ENCODE measurements around the gene DENND4B. TPM values are rescaled to one million over a fixed set of nuclear protein-coding genes. Genes with fewer than 3 reads are reported as not detected.

DENND4B gene
- total RNA-seq, 4 donors from 2014 or later: 19.2 to 30.4 (median 26.2) TPM

DNA sequence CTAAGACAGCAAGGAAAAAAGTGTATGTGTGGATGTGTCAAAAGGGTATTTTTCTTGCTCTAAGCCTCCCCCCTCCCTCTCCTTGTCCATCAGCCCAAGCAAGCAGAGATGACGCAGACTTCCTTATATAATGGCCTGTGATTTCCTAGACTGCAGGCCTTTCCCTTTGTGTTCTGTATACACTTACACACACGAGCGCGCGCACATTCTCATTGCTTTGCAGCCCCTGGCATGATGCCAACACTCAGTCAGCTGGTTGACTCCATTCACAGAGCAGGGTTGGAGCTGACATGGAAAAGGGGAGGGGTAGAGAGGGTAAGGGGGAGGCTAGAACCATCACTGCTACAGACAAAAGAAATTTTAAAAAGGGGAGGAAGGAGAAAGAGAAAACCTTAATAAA is 65.6 kb downstream of the DENND4B start:
- Histone ChIP-seq H3K9me3 (no peaks in the 10 kb centered on the region), H3K27me3 (no peaks in the 10 kb centered on the region), H3K4me3 (peak overlapping the region; percentile 1 to 11 (median 2)), H3K36me3 (no peaks in the 10 kb centered on the region), H3K27ac (replicated peaks in 1 of 4) (peak overlapping the region; percentile 19 to 51 (median 23)), H3K4me1 (peaks cover 28 to 55% (median 37%) of the 10 kb centered on the region in 4 donors)
- TF ChIP-seq POLR2AphosphoS5 (IDR thresholded peaks at IDR 0.05): peak; percentile 61 to 80
- TF ChIP-seq, protein P1, sequence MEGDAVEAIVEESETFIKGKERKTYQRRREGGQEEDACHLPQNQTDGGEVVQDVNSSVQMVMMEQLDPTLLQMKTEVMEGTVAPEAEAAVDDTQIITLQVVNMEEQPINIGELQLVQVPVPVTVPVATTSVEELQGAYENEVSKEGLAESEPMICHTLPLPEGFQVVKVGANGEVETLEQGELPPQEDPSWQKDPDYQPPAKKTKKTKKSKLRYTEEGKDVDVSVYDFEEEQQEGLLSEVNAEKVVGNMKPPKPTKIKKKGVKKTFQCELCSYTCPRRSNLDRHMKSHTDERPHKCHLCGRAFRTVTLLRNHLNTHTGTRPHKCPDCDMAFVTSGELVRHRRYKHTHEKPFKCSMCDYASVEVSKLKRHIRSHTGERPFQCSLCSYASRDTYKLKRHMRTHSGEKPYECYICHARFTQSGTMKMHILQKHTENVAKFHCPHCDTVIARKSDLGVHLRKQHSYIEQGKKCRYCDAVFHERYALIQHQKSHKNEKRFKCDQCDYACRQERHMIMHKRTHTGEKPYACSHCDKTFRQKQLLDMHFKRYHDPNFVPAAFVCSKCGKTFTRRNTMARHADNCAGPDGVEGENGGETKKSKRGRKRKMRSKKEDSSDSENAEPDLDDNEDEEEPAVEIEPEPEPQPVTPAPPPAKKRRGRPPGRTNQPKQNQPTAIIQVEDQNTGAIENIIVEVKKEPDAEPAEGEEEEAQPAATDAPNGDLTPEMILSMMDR (IDR thresholded peaks at IDR 0.05): no peak
- under 1% methylated on average over 5 of the region's 5 CpGs for WGBS
- intact Hi-C loops (cut with DNase I): no loop called here
- DNase-seq (ENCODE audit: extremely low spot score): peak; percentile 96

DNA sequence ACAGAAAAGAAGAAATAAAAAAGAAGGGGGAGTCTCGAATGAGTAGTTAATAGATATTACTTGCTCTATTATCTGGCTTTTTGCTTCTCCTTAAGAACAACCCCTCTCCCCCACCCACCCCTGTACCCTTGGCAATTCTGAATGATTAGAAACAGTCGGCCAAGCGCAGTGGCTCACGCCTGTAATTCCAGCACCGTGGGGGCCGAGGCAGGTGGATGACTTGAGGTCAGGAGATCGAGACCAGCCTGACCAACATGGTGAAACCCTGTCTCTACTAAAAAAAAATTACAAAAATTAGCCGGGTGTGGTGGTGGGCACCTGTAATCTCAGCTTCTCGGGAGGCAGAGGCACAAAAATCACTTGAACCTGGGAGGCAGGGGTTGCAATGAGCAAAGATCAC is 66.5 kb downstream of the DENND4B start:
- Histone ChIP-seq H3K27ac (replicated peaks in 1 of 4) (peak overlapping the region in 1 of 4 donors; percentile 51), H3K4me1 (peaks cover 28 to 53% (median 41%) of the 10 kb centered on the region in 4 donors), H3K4me3 (no peak overlapping the region), H3K27me3 (no peaks in the 10 kb centered on the region), H3K9me3 (no peaks in the 10 kb centered on the region), H3K36me3 (no peaks in the 10 kb centered on the region)
- intact Hi-C loops (cut with DNase I): no loop called here
- WGBS: 95% methylated on average over 9 of the region's 9 CpGs
- no peak for DNase-seq (ENCODE audit: extremely low spot score)
- TF ChIP-seq POLR2AphosphoS5 (IDR thresholded peaks at IDR 0.05) (no peak), EP300 (IDR thresholded peaks at IDR 0.05) (no peak), POLR2A (IDR thresholded peaks at IDR 0.05; ENCODE audit: low read depth) (no peak)
- TF ChIP-seq, protein P1 (IDR thresholded peaks at IDR 0.05): no peak

Small RNA genes lying within 50 kb of the gene (small RNA-seq; reads per million reads assigned to genes)
- gene AL831737.1: 0 reads per million in 3 donors
- gene MIR6737: 0 to 0.17 (median 0) reads per million in 3 donors

Other genes starting within 250 kb of the DENND4B start
- 10 to 100 TPM; 32.3 to 45.5 (median 38.9) TPM for gene INTS3, start 218.7 kb downstream of the DENND4B start, total RNA-seq
- gene SLC27A3, start 171.3 kb downstream of the DENND4B start, total RNA-seq: 10 to 100 TPM; 12.9 to 29.5 (median 19.9) TPM
- 10 to 100 TPM; 21.9 to 30.5 (median 26.4) TPM for gene GATAD2B, start 23.7 kb downstream of the DENND4B start, total RNA-seq
- 10 to 100 TPM; 12.5 to 20.4 (median 17.6) TPM for gene CRTC2, start 11.9 kb upstream of the DENND4B start, total RNA-seq
- 100 to 1,000 TPM in 3 of 4 donors, 10 to 100 TPM in 1; 74.3 to 114 (median 104) TPM for gene SLC39A1, start 16.8 kb upstream of the DENND4B start, total RNA-seq
- 1 to 10 TPM; 2.9 to 7.6 (median 6.8) TPM for gene CREB3L4, start 21.2 kb upstream of the DENND4B start, total RNA-seq
- gene JTB, start 31.0 kb upstream of the DENND4B start, total RNA-seq: 100 to 1,000 TPM; 175 to 238 (median 216) TPM
- 10 to 100 TPM; 41.1 to 56.3 (median 46.6) TPM for gene RAB13, start 39.6 kb upstream of the DENND4B start, total RNA-seq
- 1,000 to 10,000 TPM; 1,242 to 3,317 (median 2,693) TPM for gene RPS27, start 44.0 kb upstream of the DENND4B start, total RNA-seq
- not detected for gene NUP210L, start 208.4 kb upstream of the DENND4B start, total RNA-seq
- gene TPM3, start 245.4 kb upstream of the DENND4B start, total RNA-seq: 100 to 1,000 TPM in 3 of 4 donors, 10 to 100 TPM in 1; 75.6 to 205 (median 131) TPM